HepG2 (cell line): ENCODE results near the gene PTPN14. TPM values are rescaled to one million over a fixed set of nuclear protein-coding genes. Genes with fewer than 3 reads are reported as not detected.

Experiments
- ATAC-seq: fragments of 200-7000 bp; cut with Tn5 transposase; 3 replicates; pipeline ENCODE4 v1.9.1; 2020; ENCODE audit warnings: mild to moderate bottlenecking, moderate library complexity
- BruUV-seq: library from RNA; stranded (reverse); fragments of 400-500 nt; replicated peaks from 2 replicates; lab custom pipeline; 2021; lab: Mats Ljungman, UMichigan
- CTCF ChIA-PET: fragments of 300-600 bp; formaldehyde crosslinking; extraction: SDS; loops from one replicate; lab custom pipeline; 2021; ENCODE audit warnings: low total read pairs, inconsistent platforms, low intra/inter-chr PET ratio; lab: Yijun Ruan, JAX
- POLR2A ChIA-PET: fragments of 350-600 bp; sonication (Branson Sonifier 250); formaldehyde crosslinking; loops from one replicate; lab custom pipeline; 2020; ENCODE audit warnings: antibody characterized with exemption, inconsistent platforms; lab: Yijun Ruan, JAX
- DNase-seq: peaks from one replicate; pipeline ENCODE4 v3.0.0-alpha.2; 2015; ENCODE audit warnings: low spot score
- FAIRE-seq: peaks from 3 replicates; lab custom pipeline; 2011; peaks lifted over from hg19 to GRCh38; lab: Jason Lieb, UNC
- H2AFZ ChIP-seq: one replicate; pipeline ENCODE4 v1.6.1; 2011; ENCODE audit warnings: low read length, inconsistent platforms
- H3K27ac ChIP-seq: fragments of 300-600 bp; 3 replicates; pipeline ENCODE4 v1.8.0; 2011; ENCODE audit warnings: mixed run types, mild to moderate bottlenecking, mixed read lengths, low read length, inconsistent platforms; ENCODE audit not compliant: insufficient read depth; ENCODE audit errors: extremely low read length
- H3K27me3 ChIP-seq, 2 experiments: fragments of 200-600 bp in 1 of 2; 2 replicates in 1 of 2; 3 replicates in 1 of 2; pipeline versions ENCODE4 v1.6.0 to v1.8.0; 2011; ENCODE audit warnings: low read length in 2 of 2, mild to moderate bottlenecking in 2 of 2, moderate library complexity in 2 of 2, inconsistent platforms in 1 of 2; ENCODE audit not compliant: insufficient read depth in 2 of 2, control insufficient read depth in 1 of 2
- H3K36me3 ChIP-seq, 2 experiments: fragments of 200-600 bp in 1 of 2; replicated peaks in 1 of 2; 2 replicates in 1 of 2; 3 replicates in 1 of 2; pipeline versions ENCODE4 v1.5.1 to v1.8.0; 2011; ENCODE audit warnings: low read length in 2 of 2, inconsistent platforms in 1 of 2; ENCODE audit not compliant: insufficient read depth in 2 of 2, control insufficient read depth in 1 of 2
- H3K4me1 ChIP-seq: 2 replicates; pipeline ENCODE4 v1.5.1; 2012; ENCODE audit warnings: low read length, inconsistent platforms; ENCODE audit not compliant: insufficient read depth
- H3K4me2 ChIP-seq: 2 replicates; pipeline ENCODE4 v1.6.0; 2011; ENCODE audit warnings: low read depth, low read length, inconsistent platforms
- H3K4me3 ChIP-seq, 3 experiments: fragments of 200-600 bp in 1 of 3; sonication (generic), shearing (Covaris generic) in 1 of 3; replicated peaks in 1 of 3; 2 replicates each; pipeline ENCODE4 v1.5.1; 2011 to 2016; ENCODE audit warnings: low read length in 3 of 3, inconsistent platforms in 2 of 3, low read depth in 2 of 3, mild to moderate bottlenecking in 2 of 3, control low read depth in 1 of 3, mixed read lengths in 1 of 3; ENCODE audit not compliant: insufficient read depth in 1 of 3
- H3K79me2 ChIP-seq: one replicate; pipeline ENCODE4 v1.6.1; 2011; ENCODE audit warnings: low read length, inconsistent platforms; ENCODE audit not compliant: insufficient read depth
- H3K9ac ChIP-seq: 2 replicates; pipeline ENCODE4 v1.6.0; 2011; ENCODE audit warnings: mild to moderate bottlenecking, low read depth, low read length, inconsistent platforms; ENCODE audit not compliant: insufficient read depth
- H3K9me3 ChIP-seq: 2 replicates; pipeline ENCODE4 v1.5.1; 2012; ENCODE audit warnings: mild to moderate bottlenecking, low read length
- H4K20me1 ChIP-seq: 2 replicates; pipeline ENCODE4 v1.6.0; 2011; ENCODE audit warnings: inconsistent platforms, mild to moderate bottlenecking, low read length, moderate library complexity; ENCODE audit not compliant: insufficient read depth
- CBX2 ChIP-seq, 2 experiments: fragments of 200-600 bp in 1 of 2; sonication (generic); formaldehyde crosslinking in 1 of 2; IDR thresholded peaks; 2 replicates each; pipeline versions ENCODE4 v1.7.0 to v1.8.1; 2018 to 2022; ENCODE audit warnings: low read depth in 2 of 2, low read length in 1 of 2, mild to moderate bottlenecking in 1 of 2, missing genetic modification reagents in 1 of 2
- CREB3 ChIP-seq: sonication (generic); formaldehyde crosslinking; IDR thresholded peaks from 2 replicates; pipeline ENCODE4 v1.5.0; 2020; ENCODE audit warnings: missing genetic modification reagents
- DNMT1 ChIP-seq: sonication (generic); formaldehyde crosslinking; IDR thresholded peaks from 2 replicates; pipeline ENCODE4 v1.5.1; 2020; ENCODE audit warnings: mild to moderate bottlenecking, missing genetic modification reagents
- DNMT3B ChIP-seq: conservative IDR thresholded peaks from 2 replicates; pipeline ENCODE4 v1.6.1; 2016; ENCODE audit warnings: missing biosample characterization, control low read depth
- ETV5 ChIP-seq: IDR thresholded peaks from 2 replicates; pipeline ENCODE4 v1.6.1; 2018; ENCODE audit warnings: missing biosample characterization, missing genetic modification reagents, inconsistent platforms, borderline replicate concordance
- GATA4 ChIP-seq: sonication (generic); IDR thresholded peaks from 2 replicates; pipeline ENCODE4 v1.6.1; 2016; ENCODE audit warnings: antibody characterized with exemption, low read depth, borderline replicate concordance
- HNRNPUL1 ChIP-seq: fragments of 200-400 bp; formaldehyde crosslinking; IDR thresholded peaks from 2 replicates; pipeline ENCODE4 v1.6.1; 2017; ENCODE audit warnings: low read depth, mild to moderate bottlenecking, low read length, moderate library complexity
- HOXA5 ChIP-seq: sonication (generic); formaldehyde crosslinking; IDR thresholded peaks from 2 replicates; pipeline ENCODE4 v1.4.0; 2020; ENCODE audit warnings: missing genetic modification reagents
- JUND ChIP-seq: sonication (generic); formaldehyde crosslinking; IDR thresholded peaks from 2 replicates; pipeline ENCODE4 v1.8.0; 2022; ENCODE audit warnings: mild to moderate bottlenecking, missing genetic modification reagents
- KAT8 ChIP-seq: IDR thresholded peaks from 2 replicates; pipeline ENCODE4 v1.6.1; 2016; ENCODE audit warnings: missing genetic modification reagents, missing compliant biosample characterization
- KLF16 ChIP-seq, 2 experiments: sonication (generic) in 1 of 2; formaldehyde crosslinking in 1 of 2; IDR thresholded peaks; 2 replicates each; pipeline versions ENCODE4 v1.6.1 to v1.8.0; 2016 to 2023; ENCODE audit warnings: missing genetic modification reagents in 2 of 2, missing compliant biosample characterization in 1 of 2
- MLLT10 ChIP-seq: sonication (generic); formaldehyde crosslinking; IDR thresholded peaks from 2 replicates; pipeline ENCODE4 v1.4.0; 2020; ENCODE audit warnings: missing genetic modification reagents
- NCOR1 ChIP-seq: fragments of 200-600 bp; sonication (generic); IDR thresholded peaks from 2 replicates; pipeline ENCODE4 v1.7.0; 2017; ENCODE audit warnings: antibody characterized with exemption, low read length, borderline replicate concordance
- SIX1 ChIP-seq: sonication (generic); formaldehyde crosslinking; IDR thresholded peaks from 2 replicates; pipeline ENCODE4 v1.4.0; 2020; ENCODE audit warnings: missing genetic modification reagents, borderline replicate concordance
- TCF7 ChIP-seq: sonication (generic); IDR thresholded peaks from 2 replicates; pipeline ENCODE4 v1.6.1; 2016; ENCODE audit warnings: antibody characterized with exemption, low read depth
- ZBTB7A ChIP-seq: sonication (generic); formaldehyde crosslinking; IDR thresholded peaks from 2 replicates; pipeline ENCODE4 v1.8.0; 2022; ENCODE audit warnings: mild to moderate bottlenecking, missing genetic modification reagents
- ZNF251 ChIP-seq: sonication (generic); formaldehyde crosslinking; IDR thresholded peaks from 2 replicates; pipeline ENCODE4 v1.9.0; 2021; ENCODE audit warnings: mild to moderate bottlenecking, missing genetic modification reagents
- ZNF382 ChIP-seq: sonication (generic); formaldehyde crosslinking; IDR thresholded peaks from 2 replicates; pipeline ENCODE4 v1.5.0; 2020; ENCODE audit warnings: missing genetic modification reagents, mild to moderate bottlenecking, borderline replicate concordance
- ZNF784 ChIP-seq: sonication (generic); formaldehyde crosslinking; IDR thresholded peaks from 2 replicates; pipeline ENCODE4 v1.5.1; 2020; ENCODE audit warnings: missing genetic modification reagents, mild to moderate bottlenecking, borderline replicate concordance
- ZNF879 ChIP-seq: sonication (generic); formaldehyde crosslinking; IDR thresholded peaks from 2 replicates; pipeline ENCODE4 v1.8.1; 2023; ENCODE audit warnings: missing genetic modification reagents
- WGBS: methylation state at CpG from one replicate; pipeline ENCODE4 v1.1.6; 2017; ENCODE audit warnings: low lambda C conversion rate; 5-methylcytosine and 5-hydroxymethylcytosine counted together
- in situ Hi-C: cut with HindIII; loops from 2 replicates; pipeline ENCODE4 v1.10.0; 2017; ENCODE audit warnings: low pct_unique_long_range_greater_than_20kb; ENCODE audit not compliant: extremely low pct_ligation_motif_present
- intact Hi-C: fragments of 100-400 bp; cut with micrococcal nuclease; formaldehyde crosslinking; loops from one replicate; pipeline ENCODE4 v1.10.0; 2022; ENCODE audit not compliant: unreplicated experiment
- polyA plus RNA-seq, 8 experiments: library from polyadenylated mRNA; depleted of rRNA in 3 of 8; stranded (reverse) in 7 of 8; unstranded in 1 of 8; fragments of >200 nt; fragmentation: Illumina TruSeq in 4 of 8; extraction: Trizol in 4 of 8; gene quantifications; 2 replicates each; pipeline versions ENCODE4 v1.2.1 to v1.2.3, GENCODE V29; 2011 to 2016; ENCODE audit warnings: low read depth in 4 of 8, missing spikeins in 1 of 8, mixed read lengths in 1 of 8; ENCODE audit not compliant: insufficient read depth in 1 of 8
- total RNA-seq, 5 experiments: library from RNA; depleted of rRNA; stranded (reverse); fragments of >200 nt; fragmentation: Illumina TruSeq; extraction: Trizol; gene quantifications; 2 replicates each; pipeline ENCODE4 v1.2.3, GENCODE V29; 2016; ENCODE audit warnings: low read depth in 1 of 5

The PTPN14 gene
- total and polyA plus RNA-seq, 2 of the 13 experiments (the other 11 are each of a cell fraction or from before 2014, with no cell fraction given) = 3.9 to 4.7 TPM

- ATAC-seq = no peak
Measured at GRCh38 chr1:214401666-214402065, 149.7 kb downstream of the PTPN14 start.

GRCh38 chr1:214400131-214400530 is 151.3 kb downstream of the PTPN14 start:
- ATAC-seq (no peak), DNase-seq (no peak), FAIRE-seq (no peak)
- no peaks in the 10 kb centered on the region for H3K4me1 ChIP-seq
- no TSS peak for BruUV-seq
- intact Hi-C loops = no loop called here
- H3K27me3 ChIP-seq = no peaks in the 10 kb centered on the region
- no peak overlapping the region for H3K4me2 ChIP-seq
- no peak overlapping the region for H2AFZ ChIP-seq
- H3K9me3 ChIP-seq = no peaks in the 10 kb centered on the region
- no peaks in the 10 kb centered on the region for H4K20me1 ChIP-seq
- no peak overlapping the region for H3K4me3 ChIP-seq
- H3K9ac ChIP-seq = no peak overlapping the region
- POLR2A ChIA-PET = no interaction called here
- in situ Hi-C loops = no loop called here
- H3K27ac ChIP-seq = no peak overlapping the region
- CTCF ChIA-PET = no interaction called here
- H3K36me3 ChIP-seq = peaks cover 0 to 3% of the 10 kb centered on the region in 2 experiments; a peak in 2 of 5 replicates
- no peak for TF ChIP-seq ZNF382
- TF ChIP-seq TCF7 = no peak
- TF ChIP-seq ETV5 (CRISPR knock-in tag) = no peak
- TF ChIP-seq DNMT1 (CRISPR knock-in tag) = no peak
- no peak for TF ChIP-seq HOXA5 (CRISPR knock-in tag)
- TF ChIP-seq ZBTB7A = no peak
- no peak for TF ChIP-seq CBX2 (IDR thresholded peaks at IDR 0.05; ENCODE audit: low read depth, low read length)
- no peak for TF ChIP-seq CBX2 (CRISPR knock-in tag; IDR thresholded peaks at IDR 0.05; ENCODE audit: low read depth)
- TF ChIP-seq KAT8 (CRISPR knock-in tag) = no peak
- no peak for TF ChIP-seq SIX1 (CRISPR knock-in tag)
- TF ChIP-seq GATA4 = no peak
- TF ChIP-seq CREB3 (CRISPR knock-in tag) = no peak
- no peak for TF ChIP-seq DNMT3B (CRISPR knock-in tag)
- no peak for TF ChIP-seq NCOR1
- no peak for TF ChIP-seq ZNF784 (CRISPR knock-in tag)
- TF ChIP-seq KLF16 (CRISPR knock-in tag; IDR thresholded peaks at IDR 0.05) = no peak
- TF ChIP-seq MLLT10 (CRISPR knock-in tag) = no peak
- 91% methylated on average over 3 of the region's 3 CpGs for WGBS
- no peaks in the 10 kb centered on the region for H3K79me2 ChIP-seq

More at GRCh38 chr1:214401666-214402065, 149.7 kb downstream of the PTPN14 start:
- no peaks in the 10 kb centered on the region for H3K4me1 ChIP-seq
- no peak overlapping the region for H3K27ac ChIP-seq
- H4K20me1 ChIP-seq = no peaks in the 10 kb centered on the region
- no peak overlapping the region for H3K4me3 ChIP-seq
- TF ChIP-seq HNRNPUL1 (no peak), JUND (no peak), ZNF251 (CRISPR knock-in tag) (no peak), ZNF879 (CRISPR knock-in tag) (no peak)
- BruUV-seq = no TSS peak
- H3K36me3 ChIP-seq = peaks cover 0 to 3% of the 10 kb centered on the region in 2 experiments; a peak in 2 of 5 replicates
- no peak overlapping the region for H3K4me2 ChIP-seq
- no peaks in the 10 kb centered on the region for H3K27me3 ChIP-seq
- WGBS = 83% methylated on average over 3 of the region's 3 CpGs
- no peaks in the 10 kb centered on the region for H3K9me3 ChIP-seq
- H2AFZ ChIP-seq = no peak overlapping the region
- H3K79me2 ChIP-seq = no peaks in the 10 kb centered on the region
- ChIA-PET POLR2A (no interaction called here), CTCF (no interaction called here)
- in situ Hi-C loops (no loop called here), intact Hi-C loops (no loop called here)
- no peak for DNase-seq
- no peak for FAIRE-seq
- no peak overlapping the region for H3K9ac ChIP-seq
